HG02763 (cell line): ENCODE results near the gene BIK.
"Not testable (repeated sequence)": the region's sequence is repeated elsewhere in the genome, so short reads cannot be mapped to it uniquely, and the experiment has no call there.

Source experiments
- ATAC-seq: cut with Tn5 transposase; IDR thresholded peaks from one replicate; pipeline ENCODE4 v1.9.1; 2021; ENCODE audit warnings: mild to moderate bottlenecking, moderate library complexity; ENCODE audit not compliant: unreplicated experiment

Gene BIK

GRCh38 chr22:43134553-43134952 lies 24.0 kb downstream of the BIK start:
- ATAC-seq, result no peak

DNA sequence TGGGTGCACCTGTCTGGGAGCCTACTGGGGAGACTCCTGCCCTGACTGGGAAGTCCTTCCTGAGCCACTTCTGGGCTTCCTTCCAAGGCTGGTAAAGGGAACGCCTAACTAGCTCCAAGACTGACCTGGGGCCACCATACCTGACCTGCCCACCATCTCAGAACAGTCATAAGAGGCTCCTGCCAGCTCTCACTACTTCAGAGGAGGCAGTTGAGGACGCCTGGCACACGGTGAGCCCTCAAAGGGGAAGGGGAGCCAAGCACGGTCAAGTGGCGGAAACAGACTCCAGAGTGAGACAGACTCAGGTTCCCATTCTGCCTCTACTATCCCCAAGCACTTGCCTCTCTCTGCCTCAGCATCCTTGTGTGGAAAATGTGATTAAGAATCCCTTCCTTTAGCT lies 25.0 kb downstream of the BIK start:
- no peak for ATAC-seq

- ATAC-seq, result no peak
These were observed 25.7 kb downstream of the BIK start for GRCh38 chr22:43136255-43136654.

GRCh38 chr22:43136801-43137200 lies 26.3 kb downstream of the BIK start:
- ATAC-seq, result no peak

DNA sequence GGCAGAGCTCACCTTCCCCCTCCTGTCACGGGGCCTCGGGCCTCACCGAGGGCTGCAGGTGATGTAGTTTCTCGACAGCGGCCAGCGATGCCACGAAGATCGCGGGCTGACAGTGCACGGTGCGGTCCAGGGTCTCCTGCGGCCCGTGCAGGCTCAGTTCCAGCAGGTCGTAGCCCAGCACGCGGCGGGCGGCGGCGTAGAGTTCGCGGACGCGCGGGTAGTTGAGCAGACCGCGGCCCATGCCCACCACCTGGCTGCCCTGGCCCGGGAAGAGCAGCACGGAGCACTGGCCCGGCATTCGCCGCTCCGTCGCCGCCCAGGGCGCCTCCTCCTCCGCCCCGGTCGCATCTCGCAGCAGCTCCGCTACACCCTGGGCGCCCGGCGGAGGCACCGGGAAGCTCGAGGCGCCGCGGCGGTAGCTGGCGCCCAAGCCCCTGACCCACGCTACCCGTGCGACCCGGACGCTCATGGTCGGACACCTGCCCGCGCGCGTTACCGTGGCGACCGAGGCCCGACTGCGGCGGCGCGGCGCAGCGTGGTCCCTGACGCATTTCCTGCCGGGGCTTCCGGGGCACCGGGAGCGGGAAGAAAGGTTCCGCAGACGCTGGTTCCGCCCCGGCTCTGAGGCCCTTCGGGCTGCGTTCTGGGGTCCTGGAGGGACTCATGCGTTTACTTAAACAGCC lies 32.5 kb downstream of the BIK start, which contains the start of gene MCAT:
MCAT (minus strand) TSS at position 519 of the 683 bp plus-strand sequence; CDS start at position 469, 50 bp downstream.
- ATAC-seq, result peak; percentile 79

DNA sequence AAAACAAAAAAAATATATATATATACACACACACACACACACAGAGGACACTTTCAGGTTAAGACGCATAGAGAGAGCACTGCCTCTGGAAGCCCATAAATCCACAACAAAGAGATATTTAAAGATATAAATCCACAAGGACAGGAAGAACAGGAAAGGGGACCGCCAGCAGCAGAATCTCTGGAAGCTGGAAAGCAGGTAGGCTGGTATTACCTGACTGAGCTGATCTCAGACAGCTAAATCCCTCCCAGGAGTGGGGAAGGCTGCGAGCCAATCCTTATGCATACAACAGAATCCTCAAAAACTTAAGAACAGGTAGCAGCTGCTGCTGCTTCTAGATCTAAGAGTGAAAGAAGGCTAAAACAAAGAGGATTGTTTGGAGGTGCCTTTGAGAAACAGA lies 34.4 kb downstream of the BIK start:
- no peak for ATAC-seq

DNA sequence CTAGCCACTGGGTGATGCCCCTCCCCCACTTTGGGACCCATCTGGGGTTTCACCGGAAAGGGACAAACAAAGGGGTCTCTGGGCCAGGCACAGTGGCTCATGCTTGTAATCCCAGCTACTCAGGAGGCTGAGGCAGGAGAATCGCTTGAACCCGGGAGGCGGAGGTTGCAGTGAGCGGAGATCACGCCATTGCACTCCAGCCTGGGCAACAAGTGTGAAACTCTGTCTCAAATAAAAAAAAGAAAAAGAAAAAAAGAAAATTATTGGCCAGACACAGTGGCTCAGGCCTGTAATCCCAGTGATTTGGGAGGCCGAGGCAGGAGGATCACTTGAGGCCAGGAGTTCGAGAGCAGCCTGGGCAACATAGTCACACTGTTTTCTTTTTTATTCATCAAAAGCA lies 34.8 kb downstream of the BIK start:
- not testable (repeated sequence) for ATAC-seq

GRCh38 chr22:43146332-43146731 lies 35.8 kb downstream of the BIK start:
- not testable (repeated sequence) for ATAC-seq

GRCh38 chr22:43147821-43148220 lies 37.3 kb downstream of the BIK start:
- no peak for ATAC-seq

DNA sequence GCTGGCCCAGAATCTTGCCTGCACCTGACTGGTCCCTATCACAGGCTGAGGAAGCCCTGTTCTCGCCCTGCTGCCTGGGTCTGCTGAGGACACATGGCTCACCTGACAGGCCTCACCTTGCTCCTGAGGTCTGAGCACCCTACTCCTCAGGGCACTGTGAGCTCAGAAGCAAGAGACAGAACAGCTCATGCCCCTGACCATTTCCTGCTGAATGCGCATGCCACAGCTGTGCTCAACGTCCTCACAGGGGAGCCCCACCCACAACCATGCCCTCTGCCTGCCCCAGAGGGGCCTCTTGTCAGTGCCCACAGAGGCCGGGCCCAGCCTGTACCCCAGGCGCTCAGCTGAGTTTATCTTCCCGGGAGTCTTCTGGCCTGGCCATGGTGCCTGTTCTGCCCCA lies 38.0 kb downstream of the BIK start:
- ATAC-seq, result no peak

GRCh38 chr22:43150731-43151206 lies 40.2 kb downstream of the BIK start:
- no peak for ATAC-seq

GRCh38 chr22:43151251-43152002 lies 40.9 kb downstream of the BIK start, which contains the start of gene TSPO:
TSPO (plus strand) TSS chr22:43151559; CDS start chr22:43159239, 7,680 bp downstream.
- ATAC-seq, result no peak

DNA sequence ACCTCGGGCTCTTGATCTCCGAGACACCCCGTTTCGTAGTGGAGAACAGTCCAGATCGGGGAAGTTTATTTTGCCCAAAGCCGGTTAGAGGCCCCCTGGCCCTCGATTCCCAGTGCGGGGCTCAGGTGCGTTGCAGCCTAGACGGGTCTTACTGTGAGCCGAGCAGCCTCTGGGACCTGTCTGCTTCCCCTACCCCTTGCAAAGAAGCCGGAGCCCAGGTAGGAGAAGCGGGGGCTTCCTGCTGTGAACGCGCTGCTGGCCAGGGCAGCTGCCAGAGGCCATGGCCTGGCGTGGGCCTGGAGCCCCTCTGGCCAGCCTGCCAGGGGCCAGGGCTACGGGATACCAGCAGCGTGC lies 41.4 kb downstream of the BIK start:
- no peak for ATAC-seq

DNA sequence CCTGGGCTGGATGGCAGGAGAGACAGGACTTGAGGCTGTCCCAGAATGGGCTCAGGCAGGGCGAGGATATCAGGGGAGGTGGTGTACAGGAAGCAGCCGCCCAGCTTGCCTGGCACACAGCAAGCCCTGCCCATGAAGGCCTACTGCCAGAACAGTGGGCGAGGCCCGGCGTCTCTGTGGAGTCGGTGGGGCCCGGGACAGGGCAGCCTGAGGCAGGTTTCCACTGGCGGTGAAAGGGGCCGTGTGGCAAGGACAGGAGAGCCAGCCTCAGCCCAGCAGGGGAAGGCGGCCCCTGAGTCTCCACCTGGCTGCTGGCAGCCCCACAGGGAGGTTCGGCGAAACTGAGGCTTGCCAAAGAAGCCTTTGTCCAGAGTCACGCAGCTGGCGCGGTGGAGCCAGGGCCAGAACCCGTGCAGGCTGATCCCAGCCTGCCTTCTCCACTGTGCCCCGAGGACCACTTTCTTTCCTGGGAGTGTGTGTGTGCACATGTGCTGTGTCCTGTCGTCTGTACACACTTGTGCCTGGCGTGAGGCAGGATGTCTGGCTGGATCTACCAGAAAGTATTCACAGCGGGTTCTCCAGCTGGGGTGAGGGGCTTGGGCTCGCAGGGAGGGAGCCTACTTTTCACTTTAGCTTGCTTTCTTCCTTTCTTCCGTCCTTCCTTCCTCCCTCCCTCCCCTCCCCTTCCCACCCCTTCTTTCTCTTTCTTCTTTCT lies 42.0 kb downstream of the BIK start:
- ATAC-seq, result no peak

DNA sequence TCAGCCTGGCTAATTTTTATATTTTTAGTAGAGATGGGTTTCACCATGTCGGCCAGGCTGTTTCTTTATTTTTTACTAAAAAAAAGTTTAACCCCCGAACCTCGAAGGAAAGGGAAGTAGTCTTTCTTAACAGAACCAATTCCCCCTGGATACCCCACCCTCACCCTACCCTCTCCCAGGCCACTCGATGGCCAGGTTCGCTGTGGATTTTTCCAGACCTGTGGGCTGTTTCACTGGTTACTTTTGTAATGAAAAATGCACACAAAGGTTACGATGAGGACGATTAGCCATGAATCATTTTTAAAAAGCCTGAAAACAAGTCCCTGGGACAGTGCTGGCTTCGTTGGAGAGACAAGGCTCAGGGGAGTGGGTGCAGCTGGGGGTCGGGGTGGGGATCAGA lies 43.3 kb downstream of the BIK start:
- no peak for ATAC-seq

DNA sequence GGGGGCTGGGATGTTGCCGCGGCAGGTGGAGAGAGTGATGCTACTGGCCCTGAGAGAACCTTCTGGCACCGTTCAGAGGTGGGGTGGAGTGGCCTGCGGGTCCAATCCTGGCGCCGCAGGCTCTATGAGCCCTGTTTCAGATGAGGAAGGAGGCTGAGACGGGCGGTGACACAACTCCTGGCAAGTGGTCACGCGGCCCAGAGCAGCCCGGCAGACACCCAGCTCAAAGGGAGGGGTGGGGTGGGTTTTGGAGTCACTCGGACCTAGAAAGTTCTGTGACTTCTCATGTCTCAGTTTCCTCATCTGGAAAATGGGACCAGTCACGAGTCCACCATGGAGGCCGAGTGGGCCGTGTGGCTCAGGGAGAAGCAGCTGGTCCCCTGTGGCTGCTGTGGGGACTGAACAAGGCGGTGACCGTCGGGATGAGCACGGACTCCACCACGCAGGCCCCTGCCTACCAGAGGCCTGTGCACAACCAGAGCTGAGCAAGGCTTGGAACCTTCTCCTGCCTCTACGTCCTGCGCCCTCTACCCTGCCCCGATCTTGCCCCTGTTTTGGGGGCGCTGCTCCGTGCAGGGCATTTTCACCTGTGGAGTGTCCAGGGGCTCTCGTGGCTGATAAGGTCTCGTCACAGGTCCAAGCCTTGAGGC lies 44.5 kb downstream of the BIK start:
- no peak for ATAC-seq

GRCh38 chr22:43155789-43156188 lies 45.2 kb downstream of the BIK start:
- ATAC-seq, result no peak

GRCh38 chr22:43156413-43156812 lies 45.9 kb downstream of the BIK start:
- no peak for ATAC-seq

GRCh38 chr22:43157874-43158546 lies 47.5 kb downstream of the BIK start:
- ATAC-seq, result no peak

- ATAC-seq, result no peak
These were observed 48.4 kb downstream of the BIK start for GRCh38 chr22:43158778-43159483.
